ENCODE measurements around the gene KCTD16.

DNA sequence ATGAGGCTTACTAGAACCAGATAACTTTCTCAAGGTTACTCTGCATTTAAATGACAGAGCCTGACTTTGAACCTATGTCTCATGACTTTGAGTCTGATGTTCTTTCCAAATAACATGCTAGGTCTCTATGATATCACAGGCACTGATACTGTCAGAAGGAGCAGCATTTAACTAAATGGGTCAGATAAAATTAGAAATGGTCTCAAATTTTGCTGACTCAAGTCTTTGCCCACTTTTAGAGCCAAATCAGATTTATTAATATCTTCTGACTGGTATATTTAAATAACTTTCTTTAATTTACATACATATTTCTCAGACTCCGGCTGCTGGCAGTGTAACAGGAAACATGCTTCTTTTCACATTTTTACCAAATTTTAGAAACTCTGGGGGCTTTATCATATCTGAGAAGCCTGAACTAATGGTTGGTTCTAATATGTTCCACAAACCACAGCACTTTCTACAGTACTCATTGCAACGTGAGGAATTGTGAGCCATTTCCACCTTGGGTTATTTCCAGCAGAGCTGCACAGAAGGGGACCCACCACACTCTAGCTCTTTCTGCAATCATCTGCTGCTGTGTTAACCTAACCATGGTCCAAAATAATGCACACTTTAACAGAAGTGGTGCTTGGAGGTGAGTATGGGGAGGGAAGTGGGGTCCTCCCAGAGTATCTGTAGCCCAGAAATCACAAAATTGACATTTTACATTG lies 79.2 kb downstream of the KCTD16 start:
- TF ChIP-seq, protein P1, sequence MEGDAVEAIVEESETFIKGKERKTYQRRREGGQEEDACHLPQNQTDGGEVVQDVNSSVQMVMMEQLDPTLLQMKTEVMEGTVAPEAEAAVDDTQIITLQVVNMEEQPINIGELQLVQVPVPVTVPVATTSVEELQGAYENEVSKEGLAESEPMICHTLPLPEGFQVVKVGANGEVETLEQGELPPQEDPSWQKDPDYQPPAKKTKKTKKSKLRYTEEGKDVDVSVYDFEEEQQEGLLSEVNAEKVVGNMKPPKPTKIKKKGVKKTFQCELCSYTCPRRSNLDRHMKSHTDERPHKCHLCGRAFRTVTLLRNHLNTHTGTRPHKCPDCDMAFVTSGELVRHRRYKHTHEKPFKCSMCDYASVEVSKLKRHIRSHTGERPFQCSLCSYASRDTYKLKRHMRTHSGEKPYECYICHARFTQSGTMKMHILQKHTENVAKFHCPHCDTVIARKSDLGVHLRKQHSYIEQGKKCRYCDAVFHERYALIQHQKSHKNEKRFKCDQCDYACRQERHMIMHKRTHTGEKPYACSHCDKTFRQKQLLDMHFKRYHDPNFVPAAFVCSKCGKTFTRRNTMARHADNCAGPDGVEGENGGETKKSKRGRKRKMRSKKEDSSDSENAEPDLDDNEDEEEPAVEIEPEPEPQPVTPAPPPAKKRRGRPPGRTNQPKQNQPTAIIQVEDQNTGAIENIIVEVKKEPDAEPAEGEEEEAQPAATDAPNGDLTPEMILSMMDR (IDR thresholded peaks at IDR 0.05) = no peak
- no peak for TF ChIP-seq POLR2A (IDR thresholded peaks at IDR 0.05)

Data from right lobe of liver (tissue), 4 donors.